Measurements from ENCODE around the gene PTBP1. TPM values are rescaled to one million over a fixed set of nuclear protein-coding genes. Genes with fewer than 3 reads are reported as not detected.
A peak's percentile ranks its signal among the peaks of the same experiment; 100 is the strongest.

PTBP1 gene
- 100 to 1,000 TPM in 4 of 8 experiments, 10 to 100 TPM in 4; 39.0 to 258 (median 109) TPM for total RNA-seq

DNA sequence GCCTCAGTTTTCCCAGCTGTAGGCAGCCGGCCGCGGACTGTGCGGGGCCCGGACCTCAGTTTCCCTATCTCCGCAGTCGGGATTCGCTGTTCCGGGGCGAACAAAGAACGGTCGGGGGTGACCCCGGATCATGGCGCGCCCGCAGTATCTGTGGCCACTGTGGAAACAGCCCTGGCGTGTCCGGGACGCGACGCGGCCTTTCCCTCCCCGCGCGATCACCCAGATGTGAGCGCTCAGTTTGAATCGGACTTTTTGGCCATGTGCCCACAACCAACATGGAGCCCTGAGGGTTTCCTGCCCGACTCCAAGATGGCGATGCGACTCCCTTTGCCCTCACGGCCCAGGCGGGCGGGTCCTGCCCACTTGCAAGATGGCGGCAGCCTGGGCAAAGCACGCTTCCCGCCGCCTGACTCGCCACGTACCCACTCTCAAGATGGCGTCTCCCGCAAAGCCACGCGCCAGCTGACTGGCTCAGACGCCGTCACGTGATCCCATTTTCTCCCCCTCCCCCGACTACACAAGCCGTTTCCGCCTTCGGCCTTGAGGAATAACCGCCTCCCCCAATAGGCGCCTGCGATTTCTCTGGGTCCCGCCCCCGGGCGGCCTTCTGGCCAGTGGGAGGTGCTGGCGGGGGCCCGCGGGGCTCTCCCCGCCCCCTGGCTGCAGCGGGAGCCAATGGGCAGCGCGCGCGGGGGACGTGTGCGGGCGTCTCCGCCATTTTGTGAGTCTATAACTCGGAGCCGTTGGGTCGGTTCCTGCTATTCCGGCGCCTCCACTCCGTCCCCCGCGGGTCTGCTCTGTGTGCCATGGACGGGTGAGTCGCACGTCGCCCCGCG is at the start of gene PTBP1:
Gene PTBP1, plus strand, starts transcription at position 761 of the 836 bp plus-strand sequence. Its CDS starts 46 bp downstream, at position 807.
- WGBS, 10 experiments = 0 to 1% (median 0%) methylated on average over 2 to 12 of the region's 83 CpGs; no CpG with 5 or more reads in 6 of the 10 experiments
- in situ Hi-C loops (cut with MboI; ENCODE audit: low pct_unique_long_range_greater_than_20kb in 2 of 9, low sequenced_read_pairs in 9 of 9, unreplicated experiment in 9 of 9) = no loop called here
- Histone ChIP-seq H3K4me1 (replicated peaks in 1 of 2) (peaks cover 24 to 30% of the 10 kb centered on the region in 2 donors), H3K4me3 (peak within 1 kb of the TSS; percentile 76 to 100 (median 96)), H3K27ac (peak within 1 kb of the TSS; percentile 99)
- ATAC-seq (replicated peaks in 6 of 8) = peak; percentile 67 to 90 (median 86)

DNA sequence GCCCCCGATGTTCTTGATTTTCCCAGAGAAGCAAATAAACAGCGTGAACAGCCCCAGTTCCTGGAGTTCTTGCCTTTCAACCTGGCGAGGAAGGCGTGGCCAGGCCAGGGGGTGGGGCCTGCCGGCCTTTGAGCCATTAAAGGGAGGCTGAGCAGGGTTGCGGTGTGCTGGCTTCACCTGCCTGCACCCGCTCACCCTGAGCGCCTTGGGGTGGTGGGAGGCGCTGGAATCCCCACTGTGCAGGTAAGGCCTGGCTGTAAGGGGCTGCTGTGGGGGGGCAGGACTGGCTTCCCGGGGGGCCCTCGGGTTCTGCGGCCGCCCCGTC is 49.0 kb upstream of the PTBP1 start:
- 60 to 83% methylated on average over 1 to 2 of the region's 14 CpGs; no CpG with 5 or more reads in 8 of the 10 experiments for WGBS, 10 experiments
- Histone ChIP-seq H3K4me3 (no peak overlapping the region), H3K4me1 (replicated peaks in 1 of 2) (peaks cover 2 to 13% of the 10 kb centered on the region in 2 donors), H3K27ac (no peak overlapping the region)
- in situ Hi-C loops (cut with MboI; ENCODE audit: low pct_unique_long_range_greater_than_20kb in 2 of 9, low sequenced_read_pairs in 9 of 9, unreplicated experiment in 9 of 9) = loop anchor here in 2 of 9 experiments (25.0 kb wide), 1 partner anchor 161 kb away; the partner anchor contains the start of gene HCN2 (in 2 of the 2)
- ATAC-seq (replicated peaks in 6 of 8) = no peak

GRCh38 chr19:749811-750210 is 47.4 kb upstream of the PTBP1 start:
- in situ Hi-C loops (cut with MboI; ENCODE audit: low pct_unique_long_range_greater_than_20kb in 2 of 9, low sequenced_read_pairs in 9 of 9, unreplicated experiment in 9 of 9) = loop anchor here in 4 of 9 experiments (25.0 kb wide), 3 partner anchors 88 to 163 kb away; partner anchors contain the start of genes HCN2 (in 2 of the 4), KISS1R (in 1 of the 4), R3HDM4 (in 1 of the 4) and RNF126 (in 1 of the 4)
- 64 to 94% (median 80%) methylated on average over 2 to 7 of the region's 14 CpGs; no CpG with 5 or more reads in 5 of the 10 experiments for WGBS, 10 experiments
- H3K4me3 ChIP-seq = no peak overlapping the region
- no peak overlapping the region for H3K27ac ChIP-seq
- no peak for ATAC-seq (replicated peaks in 6 of 8)
- H3K4me1 ChIP-seq (replicated peaks in 1 of 2) = peaks cover 7 to 19% of the 10 kb centered on the region in 2 donors

- no peak within 1 kb of the TSS for H3K27ac ChIP-seq
- H3K4me3 ChIP-seq = no peak within 1 kb of the TSS
- ATAC-seq (replicated peaks in 6 of 8) = peak in 6 of 8 experiments; percentile 1 to 20 (median 6)
- no CpG with 5 or more reads among the region's 31 CpGs for WGBS, 10 experiments
- peaks cover 7 to 19% of the 10 kb centered on the region in 2 donors for H3K4me1 ChIP-seq (replicated peaks in 1 of 2)
- in situ Hi-C loops (cut with MboI; ENCODE audit: low pct_unique_long_range_greater_than_20kb in 2 of 9, low sequenced_read_pairs in 9 of 9, unreplicated experiment in 9 of 9) = loop anchor here in 2 of 9 experiments (25.0 kb wide), 2 partner anchors 89 to 161 kb away; partner anchors contain the start of genes KISS1R (in 1 of the 2), R3HDM4 (in 1 of the 2) and RNF126 (in 1 of the 2)
These were observed 46.4 kb upstream of the PTBP1 start, which contains the start of gene MISP for GRCh38 chr19:750640-751423. MISP (plus strand) TSS chr19:751112; CDS start chr19:756947, 5,835 bp downstream.

DNA sequence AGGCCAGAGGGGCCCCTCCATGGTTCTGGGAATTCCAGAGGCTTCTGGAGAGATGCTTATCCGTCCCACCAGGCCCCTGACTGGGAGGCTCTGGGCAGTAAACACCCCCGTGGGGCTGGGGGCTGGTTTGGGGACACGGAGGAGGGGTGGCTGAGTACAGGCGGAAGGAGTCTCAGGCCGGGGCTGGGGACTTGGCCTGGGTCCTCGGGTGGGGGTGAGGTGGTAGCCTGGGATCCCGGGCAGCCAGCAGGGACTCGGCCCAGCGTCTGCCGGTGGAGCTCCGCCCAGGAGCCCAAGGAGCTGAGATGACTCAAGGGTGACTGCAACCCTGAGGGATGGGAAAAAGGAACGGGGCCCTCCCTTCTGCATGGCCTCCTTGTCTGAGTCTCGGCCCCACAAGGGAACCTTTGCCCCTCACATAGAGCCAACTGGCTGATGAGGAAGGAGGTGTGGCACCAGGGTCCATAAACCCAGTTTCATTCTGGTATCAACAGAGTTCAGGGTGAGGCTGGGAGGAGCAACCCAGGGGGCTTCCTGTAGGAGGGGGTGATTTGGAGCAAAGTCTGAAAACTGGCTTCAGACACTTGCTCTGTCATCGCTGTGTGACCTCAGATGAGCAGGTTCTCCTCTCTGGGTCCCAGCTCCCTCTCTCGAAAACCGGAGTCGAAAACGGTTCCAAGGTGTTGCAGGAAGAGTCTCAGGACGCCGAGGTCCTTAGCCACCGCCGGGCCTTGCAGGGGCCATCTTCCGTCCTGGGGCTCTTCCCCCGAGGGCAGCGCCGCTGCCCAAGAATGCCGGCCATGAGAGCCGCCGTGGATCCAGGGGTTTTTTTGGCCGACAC is 45.5 kb upstream of the PTBP1 start:
- 60 to 100% (median 92%) methylated on average over 1 to 17 of the region's 30 CpGs; no CpG with 5 or more reads in 4 of the 10 experiments for WGBS, 10 experiments
- peak in 6 of 8 experiments; percentile 12 to 52 (median 40) for ATAC-seq (replicated peaks in 6 of 8)
- Histone ChIP-seq H3K4me3 (no peak overlapping the region), H3K4me1 (replicated peaks in 1 of 2) (peaks cover 7 to 19% of the 10 kb centered on the region in 2 donors), H3K27ac (no peak overlapping the region)
- in situ Hi-C loops (cut with MboI; ENCODE audit: low pct_unique_long_range_greater_than_20kb in 2 of 9, low sequenced_read_pairs in 9 of 9, unreplicated experiment in 9 of 9) = loop anchor here in 2 of 9 experiments (25.0 kb wide), 2 partner anchors 89 to 161 kb away; partner anchors contain the start of genes KISS1R (in 1 of the 2), R3HDM4 (in 1 of the 2) and RNF126 (in 1 of the 2)

- in situ Hi-C loops (cut with MboI; ENCODE audit: low pct_unique_long_range_greater_than_20kb in 2 of 9, low sequenced_read_pairs in 9 of 9, unreplicated experiment in 9 of 9) = loop anchor here in 2 of 9 experiments (25.0 kb wide), 2 partner anchors 91 to 159 kb away; partner anchors contain the start of genes KISS1R (in 1 of the 2), R3HDM4 (in 1 of the 2) and RNF126 (in 1 of the 2)
- 7 to 61% (median 39%) methylated on average over 1 to 16 of the region's 39 CpGs; no CpG with 5 or more reads in 2 of the 10 experiments for WGBS, 10 experiments
- peak; percentile 62 to 86 (median 68) for ATAC-seq (replicated peaks in 6 of 8)
- Histone ChIP-seq H3K4me3 (no peak overlapping the region), H3K4me1 (replicated peaks in 1 of 2) (peaks cover 7 to 19% of the 10 kb centered on the region in 2 donors), H3K27ac (peak overlapping the region; percentile 42 to 49)
These were observed 44.4 kb upstream of the PTBP1 start for GRCh38 chr19:752652-753517.

GRCh38 chr19:754530-754929 is 42.7 kb upstream of the PTBP1 start:
- Histone ChIP-seq H3K4me3 (no peak overlapping the region), H3K27ac (no peak overlapping the region), H3K4me1 (replicated peaks in 1 of 2) (peaks cover 7 to 19% of the 10 kb centered on the region in 2 donors)
- 40 to 100% (median 86%) methylated on average over 1 to 2 of the region's 9 CpGs; no CpG with 5 or more reads in 5 of the 10 experiments for whole genome bisulfite sequencing, 10 experiments
- in situ Hi-C loops (cut with MboI; ENCODE audit: low pct_unique_long_range_greater_than_20kb in 2 of 9, low sequenced_read_pairs in 9 of 9, unreplicated experiment in 9 of 9) = loop anchor here in 2 of 9 experiments (25.0 kb wide), 2 partner anchors 92 to 158 kb away; partner anchors contain the start of genes KISS1R (in 1 of the 2), R3HDM4 (in 1 of the 2) and RNF126 (in 1 of the 2)
- ATAC-seq (replicated peaks in 6 of 8) = no peak

DNA sequence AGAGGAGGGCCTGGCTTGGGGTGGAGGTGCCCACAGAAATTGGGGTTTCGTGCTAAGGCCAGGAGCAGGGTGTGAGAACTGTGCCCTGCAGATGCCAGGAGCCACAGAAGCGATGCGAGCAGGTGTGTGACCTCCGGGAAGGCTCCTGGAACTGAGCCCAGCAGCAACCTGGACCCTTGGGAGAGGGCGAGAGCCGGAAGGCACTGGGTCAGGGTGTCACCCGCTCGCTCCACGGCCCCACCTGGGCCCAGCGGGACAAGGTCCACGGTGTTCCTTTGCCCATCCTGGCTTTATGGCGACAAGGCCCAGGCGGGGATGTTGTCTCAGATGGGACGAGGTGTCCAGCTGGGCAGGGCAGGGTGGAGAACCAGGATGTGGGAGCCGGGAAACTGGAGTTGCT is 42.2 kb upstream of the PTBP1 start:
- ATAC-seq (replicated peaks in 6 of 8) = no peak
- H3K4me1 ChIP-seq (replicated peaks in 1 of 2) = peaks cover 7 to 19% of the 10 kb centered on the region in 2 donors
- in situ Hi-C loops (cut with MboI; ENCODE audit: low pct_unique_long_range_greater_than_20kb in 2 of 9, low sequenced_read_pairs in 9 of 9, unreplicated experiment in 9 of 9) = loop anchor here in 2 of 9 experiments (25.0 kb wide), 2 partner anchors 93 to 157 kb away; partner anchors contain the start of genes KISS1R (in 1 of the 2), R3HDM4 (in 1 of the 2) and RNF126 (in 1 of the 2)
- H3K4me3 ChIP-seq = no peak overlapping the region
- H3K27ac ChIP-seq = no peak overlapping the region
- 73 to 100% (median 93%) methylated on average over 3 to 4 of the region's 15 CpGs; no CpG with 5 or more reads in 5 of the 10 experiments for whole genome bisulfite sequencing, 10 experiments

- Histone ChIP-seq H3K27ac (no peak overlapping the region), H3K4me3 (no peak overlapping the region), H3K4me1 (replicated peaks in 1 of 2) (peaks cover 7 to 14% of the 10 kb centered on the region in 2 donors)
- peak in 6 of 8 experiments; percentile 4 to 42 (median 22) for ATAC-seq (replicated peaks in 6 of 8)
- in situ Hi-C loops (cut with MboI; ENCODE audit: low pct_unique_long_range_greater_than_20kb in 2 of 9, low sequenced_read_pairs in 9 of 9, unreplicated experiment in 9 of 9) = loop anchor here in 2 of 9 experiments (25.0 kb wide), 2 partner anchors 94 to 156 kb away; partner anchors contain the start of genes KISS1R (in 1 of the 2), R3HDM4 (in 1 of the 2) and RNF126 (in 1 of the 2)
These were observed 41.0 kb upstream of the PTBP1 start for GRCh38 chr19:756236-756635.

DNA sequence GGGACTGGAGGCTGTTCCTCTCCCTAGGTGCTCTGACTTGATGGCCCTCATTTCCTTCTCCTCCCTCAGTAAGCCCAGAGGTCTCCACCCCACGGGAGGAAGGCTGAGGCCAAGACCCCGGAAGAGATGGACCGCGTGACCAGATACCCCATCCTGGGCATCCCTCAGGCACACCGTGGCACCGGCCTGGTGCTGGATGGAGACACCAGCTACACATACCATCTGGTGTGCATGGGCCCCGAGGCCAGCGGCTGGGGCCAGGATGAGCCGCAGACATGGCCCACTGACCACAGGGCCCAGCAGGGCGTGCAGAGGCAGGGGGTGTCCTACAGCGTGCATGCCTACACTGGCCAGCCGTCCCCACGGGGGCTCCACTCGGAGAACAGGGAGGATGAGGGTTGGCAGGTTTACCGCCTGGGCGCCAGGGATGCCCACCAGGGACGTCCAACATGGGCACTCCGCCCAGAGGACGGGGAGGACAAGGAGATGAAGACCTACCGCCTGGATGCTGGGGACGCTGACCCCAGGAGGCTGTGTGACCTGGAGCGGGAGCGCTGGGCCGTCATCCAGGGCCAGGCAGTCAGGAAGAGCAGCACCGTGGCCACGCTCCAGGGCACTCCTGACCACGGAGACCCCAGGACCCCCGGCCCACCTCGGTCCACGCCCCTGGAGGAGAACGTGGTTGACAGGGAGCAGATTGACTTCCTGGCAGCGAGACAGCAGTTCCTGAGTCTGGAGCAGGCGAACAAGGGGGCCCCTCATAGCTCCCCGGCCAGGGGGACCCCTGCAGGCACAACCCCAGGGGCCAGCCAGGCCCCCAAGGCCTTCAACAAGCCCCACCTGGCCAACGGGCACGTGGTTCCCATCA is 40.2 kb upstream of the PTBP1 start:
- WGBS, 10 experiments = 86 to 100% (median 100%) methylated on average over 1 to 8 of the region's 36 CpGs; no CpG with 5 or more reads in 5 of the 10 experiments
- Histone ChIP-seq H3K4me1 (replicated peaks in 1 of 2) (peaks cover 7 to 12% of the 10 kb centered on the region in 2 donors), H3K4me3 (no peak overlapping the region), H3K27ac (no peak overlapping the region)
- in situ Hi-C loops (cut with MboI; ENCODE audit: low pct_unique_long_range_greater_than_20kb in 2 of 9, low sequenced_read_pairs in 9 of 9, unreplicated experiment in 9 of 9) = loop anchor here in 2 of 9 experiments (25.0 kb wide), 2 partner anchors 95 to 155 kb away; partner anchors contain the start of genes KISS1R (in 1 of the 2), R3HDM4 (in 1 of the 2) and RNF126 (in 1 of the 2)
- ATAC-seq (replicated peaks in 6 of 8) = peak in 1 of 8 experiments; percentile 1
